PC-9 (cell line): ENCODE data around the gene TUSC2.

ENCODE experiments used
- EZH2 ChIP-seq: fragments of 200-600 bp; sonication (generic); IDR thresholded peaks from 2 replicates; pipeline ENCODE4 v1.8.0; 2017; ENCODE audit warnings: antibody characterized with exemption, low read depth
- TF ChIP-seq, protein P1 (sequence below): fragments of 200-600 bp; sonication (generic); conservative IDR thresholded peaks from 2 replicates; pipeline ENCODE4 v1.6.1; 2017; ENCODE audit warnings: mixed run types, antibody characterized with exemption, mild to moderate bottlenecking, moderate library complexity

DNA sequence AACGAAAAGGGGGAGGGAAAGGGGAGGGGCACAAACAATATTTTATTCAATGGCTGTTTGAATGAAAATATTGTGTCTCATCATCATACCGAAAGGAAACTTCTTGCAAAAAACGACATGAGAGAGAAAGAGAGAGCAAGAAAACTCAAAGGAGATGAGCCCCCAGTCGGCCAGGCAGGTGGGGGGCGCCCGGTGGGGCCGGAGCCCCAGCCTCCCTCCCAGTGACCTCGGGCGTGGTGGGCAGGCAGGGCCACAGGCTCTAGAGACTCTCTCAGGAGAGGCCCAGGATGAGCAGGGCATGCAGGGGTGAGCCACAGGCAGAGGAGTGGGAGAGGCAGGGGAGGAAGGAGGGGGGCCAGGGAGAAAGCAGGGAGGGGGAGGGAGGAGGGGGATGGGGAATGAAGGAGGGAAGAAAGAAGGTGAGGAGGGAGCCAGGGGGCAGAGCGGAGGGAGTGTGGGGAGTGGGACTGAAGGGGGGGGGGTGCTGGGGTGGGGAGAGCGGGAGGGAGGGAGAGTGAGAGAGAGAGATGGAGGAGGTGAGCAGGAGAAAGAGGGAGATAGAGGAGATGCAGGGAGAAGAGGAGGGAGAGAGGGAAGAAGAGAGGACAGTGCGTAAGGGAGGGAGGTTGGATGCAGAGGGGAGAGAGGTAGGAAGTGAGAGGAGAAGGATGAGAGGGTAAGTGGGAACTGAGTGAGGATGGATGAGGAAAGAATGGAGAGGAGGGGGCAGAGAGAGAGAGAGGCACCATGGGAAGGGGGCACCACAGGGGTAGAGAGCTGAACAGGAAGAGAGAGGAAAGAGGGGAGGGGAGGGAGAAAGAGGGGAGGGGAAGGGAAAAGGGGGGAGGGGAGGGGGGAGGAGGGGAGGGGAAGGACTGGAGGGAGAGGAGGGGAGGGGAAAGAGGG lies 45.4 kb upstream of the TUSC2 start:
- TF ChIP-seq, protein P1, sequence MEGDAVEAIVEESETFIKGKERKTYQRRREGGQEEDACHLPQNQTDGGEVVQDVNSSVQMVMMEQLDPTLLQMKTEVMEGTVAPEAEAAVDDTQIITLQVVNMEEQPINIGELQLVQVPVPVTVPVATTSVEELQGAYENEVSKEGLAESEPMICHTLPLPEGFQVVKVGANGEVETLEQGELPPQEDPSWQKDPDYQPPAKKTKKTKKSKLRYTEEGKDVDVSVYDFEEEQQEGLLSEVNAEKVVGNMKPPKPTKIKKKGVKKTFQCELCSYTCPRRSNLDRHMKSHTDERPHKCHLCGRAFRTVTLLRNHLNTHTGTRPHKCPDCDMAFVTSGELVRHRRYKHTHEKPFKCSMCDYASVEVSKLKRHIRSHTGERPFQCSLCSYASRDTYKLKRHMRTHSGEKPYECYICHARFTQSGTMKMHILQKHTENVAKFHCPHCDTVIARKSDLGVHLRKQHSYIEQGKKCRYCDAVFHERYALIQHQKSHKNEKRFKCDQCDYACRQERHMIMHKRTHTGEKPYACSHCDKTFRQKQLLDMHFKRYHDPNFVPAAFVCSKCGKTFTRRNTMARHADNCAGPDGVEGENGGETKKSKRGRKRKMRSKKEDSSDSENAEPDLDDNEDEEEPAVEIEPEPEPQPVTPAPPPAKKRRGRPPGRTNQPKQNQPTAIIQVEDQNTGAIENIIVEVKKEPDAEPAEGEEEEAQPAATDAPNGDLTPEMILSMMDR = no peak
- TF ChIP-seq EZH2 = no peak
